VCaP (cell line): Measurements from ENCODE around the gene CRACR2B.

ENCODE experiments used
- H3K27ac ChIP-seq: fragments of 450-650 bp; 2 replicates; pipeline ENCODE4 v1.5.1; 2017
- TF ChIP-seq, protein P1 (sequence below): fragments of 450-650 bp; conservative IDR thresholded peaks from 2 replicates; pipeline ENCODE4 v1.5.1; 2017; ENCODE audit warnings: mild to moderate bottlenecking, moderate library complexity

Gene CRACR2B

DNA sequence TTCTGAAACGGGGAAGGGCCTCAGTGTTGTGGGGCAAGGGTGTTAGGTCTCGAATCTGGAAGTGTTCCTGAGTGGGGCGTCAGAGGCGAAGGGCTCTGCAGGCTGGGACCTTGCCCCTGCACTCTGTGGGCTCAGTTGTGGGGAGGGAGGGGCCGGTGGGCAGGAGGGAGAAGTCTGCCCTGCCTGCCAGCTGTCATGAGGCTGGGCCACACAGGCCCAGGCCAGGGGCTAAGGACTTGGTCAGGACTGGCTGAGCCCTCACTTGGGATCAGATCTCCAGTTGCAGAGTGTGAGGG is at the start of gene CRACR2B:
Gene CRACR2B, plus strand, starts transcription at position 23 of the 296 bp plus-strand sequence. CDS start 689 bp downstream, outside the sequence.
- peak within 1 kb of the TSS; percentile 95 for H3K27ac ChIP-seq
- TF ChIP-seq, protein P1, sequence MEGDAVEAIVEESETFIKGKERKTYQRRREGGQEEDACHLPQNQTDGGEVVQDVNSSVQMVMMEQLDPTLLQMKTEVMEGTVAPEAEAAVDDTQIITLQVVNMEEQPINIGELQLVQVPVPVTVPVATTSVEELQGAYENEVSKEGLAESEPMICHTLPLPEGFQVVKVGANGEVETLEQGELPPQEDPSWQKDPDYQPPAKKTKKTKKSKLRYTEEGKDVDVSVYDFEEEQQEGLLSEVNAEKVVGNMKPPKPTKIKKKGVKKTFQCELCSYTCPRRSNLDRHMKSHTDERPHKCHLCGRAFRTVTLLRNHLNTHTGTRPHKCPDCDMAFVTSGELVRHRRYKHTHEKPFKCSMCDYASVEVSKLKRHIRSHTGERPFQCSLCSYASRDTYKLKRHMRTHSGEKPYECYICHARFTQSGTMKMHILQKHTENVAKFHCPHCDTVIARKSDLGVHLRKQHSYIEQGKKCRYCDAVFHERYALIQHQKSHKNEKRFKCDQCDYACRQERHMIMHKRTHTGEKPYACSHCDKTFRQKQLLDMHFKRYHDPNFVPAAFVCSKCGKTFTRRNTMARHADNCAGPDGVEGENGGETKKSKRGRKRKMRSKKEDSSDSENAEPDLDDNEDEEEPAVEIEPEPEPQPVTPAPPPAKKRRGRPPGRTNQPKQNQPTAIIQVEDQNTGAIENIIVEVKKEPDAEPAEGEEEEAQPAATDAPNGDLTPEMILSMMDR = no peak

DNA sequence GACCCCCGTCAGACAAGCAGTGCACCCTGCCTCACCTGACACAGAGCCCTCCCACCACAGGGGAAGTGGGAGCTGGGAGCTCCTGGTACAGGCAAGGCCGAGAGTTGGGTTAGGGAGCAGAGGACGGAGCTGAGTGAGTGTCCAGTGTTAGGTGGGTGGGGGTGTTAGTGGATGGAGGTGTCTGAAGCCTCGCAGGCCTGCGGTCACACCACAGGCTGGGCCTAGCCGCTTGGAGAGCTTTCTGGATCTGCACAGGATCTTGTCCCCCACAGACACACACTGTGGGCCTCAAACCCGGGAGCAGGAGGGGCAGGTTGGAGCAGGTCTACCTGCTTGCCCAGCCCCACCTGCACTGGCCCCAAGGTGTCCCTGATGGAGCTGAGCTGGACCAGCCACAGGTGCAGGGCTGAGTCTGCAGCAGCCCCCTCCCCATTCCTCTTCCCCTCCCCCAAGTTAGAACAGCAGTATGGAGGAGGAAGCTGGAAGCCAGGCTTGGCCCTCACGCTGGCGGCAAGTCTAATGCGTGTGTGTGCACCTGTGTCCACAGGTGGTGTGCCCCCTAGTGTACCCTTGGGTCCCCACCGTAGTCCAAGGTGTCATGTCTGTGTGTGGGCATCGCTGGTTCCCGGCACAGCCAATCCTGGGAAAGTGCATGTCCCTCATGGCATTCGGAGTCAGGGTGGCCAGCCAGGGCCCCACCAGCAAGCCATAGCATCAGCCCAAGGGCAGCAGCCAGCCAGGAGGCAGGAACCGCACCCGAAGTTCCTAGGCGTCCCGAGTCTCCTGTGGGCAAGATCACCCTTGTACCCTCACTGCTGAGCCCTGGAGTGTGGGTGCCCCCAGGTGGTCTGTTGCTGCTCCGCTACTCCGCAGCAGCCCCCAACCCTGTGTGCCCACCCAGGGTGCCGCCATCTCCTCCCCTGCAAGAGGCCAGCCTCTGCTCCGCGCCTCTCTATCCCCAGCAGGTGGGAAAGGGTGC is 48.5 kb upstream of the CRACR2B start:
- TF ChIP-seq, protein P1 = no peak

DNA sequence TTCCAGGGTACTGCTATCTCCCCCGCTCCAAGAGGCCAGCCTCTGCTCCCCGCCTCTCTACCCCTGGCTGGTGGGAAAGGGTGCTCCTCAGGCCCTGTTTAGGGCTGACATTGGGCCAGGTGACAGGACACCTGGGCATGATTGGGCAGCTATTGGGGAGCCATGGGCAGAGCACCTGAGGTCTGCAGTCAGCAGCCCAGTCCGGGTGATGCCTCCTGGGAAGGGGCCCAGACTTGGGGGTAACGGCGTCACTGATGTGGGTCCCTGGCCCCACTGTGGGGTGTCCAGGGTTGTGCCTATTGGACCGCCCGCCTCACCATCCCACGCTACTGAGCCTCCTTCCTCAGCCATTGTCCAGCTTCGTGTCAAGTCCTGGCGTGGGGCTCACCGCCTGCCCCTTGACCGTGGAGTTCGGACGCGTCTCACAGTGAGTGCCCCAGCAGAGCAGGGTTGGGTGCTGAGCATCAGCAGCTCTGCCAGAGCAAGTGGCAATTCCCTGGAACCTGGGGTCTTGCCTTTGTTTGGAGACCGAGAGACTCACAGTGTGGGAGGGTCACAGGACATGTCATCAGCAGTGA is 47.7 kb upstream of the CRACR2B start:
- no peak overlapping the region for H3K27ac ChIP-seq
- TF ChIP-seq, protein P1 = no peak

More for the DNA sequence above, 48.5 kb upstream of the CRACR2B start:
- H3K27ac ChIP-seq = no peak overlapping the region

DNA sequence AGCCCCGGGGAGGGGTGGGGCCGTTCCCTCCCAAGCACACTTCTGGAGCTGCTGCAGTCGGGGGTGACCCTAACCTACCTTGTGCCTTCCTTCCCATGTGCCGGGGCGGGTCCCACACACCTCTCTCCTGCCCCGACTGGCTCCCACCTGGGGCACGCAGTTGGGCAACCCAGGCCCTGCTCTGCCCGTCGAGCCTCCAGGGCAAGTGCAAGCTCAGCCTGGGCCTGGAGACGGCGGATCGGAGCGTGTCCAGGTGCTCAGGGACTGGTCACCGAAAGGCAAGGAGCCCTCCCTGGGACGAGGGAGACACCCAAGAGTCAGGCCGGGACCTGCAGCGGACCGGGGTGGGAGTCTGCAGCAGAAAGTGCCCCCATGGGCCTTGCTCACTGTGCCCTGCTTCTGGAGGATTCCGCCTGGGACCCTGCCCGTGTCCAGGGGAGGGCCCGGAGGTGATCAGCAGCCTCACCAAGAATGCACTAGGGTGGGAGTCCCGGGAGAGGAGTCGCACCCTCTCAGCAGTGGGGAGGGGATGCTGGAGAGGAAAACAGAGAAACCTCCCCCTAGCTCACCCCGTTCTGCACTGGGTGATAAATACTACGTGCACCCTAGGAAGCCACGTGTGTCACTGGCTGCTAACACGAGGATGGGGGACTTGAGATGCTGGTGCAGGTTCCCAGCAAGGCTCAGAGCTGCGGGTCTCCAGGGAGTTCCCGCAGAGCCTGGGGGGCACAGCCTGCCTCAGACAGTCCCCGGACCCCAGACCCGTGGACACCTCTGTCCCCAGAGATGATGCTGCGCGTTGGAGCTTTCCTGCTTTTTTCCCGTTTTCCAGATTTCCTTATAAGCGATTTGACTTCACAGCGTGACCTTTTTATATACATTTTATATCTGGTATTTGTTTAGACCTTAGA is 45.2 kb upstream of the CRACR2B start:
- no peak overlapping the region for H3K27ac ChIP-seq
- TF ChIP-seq, protein P1 = no peak

DNA sequence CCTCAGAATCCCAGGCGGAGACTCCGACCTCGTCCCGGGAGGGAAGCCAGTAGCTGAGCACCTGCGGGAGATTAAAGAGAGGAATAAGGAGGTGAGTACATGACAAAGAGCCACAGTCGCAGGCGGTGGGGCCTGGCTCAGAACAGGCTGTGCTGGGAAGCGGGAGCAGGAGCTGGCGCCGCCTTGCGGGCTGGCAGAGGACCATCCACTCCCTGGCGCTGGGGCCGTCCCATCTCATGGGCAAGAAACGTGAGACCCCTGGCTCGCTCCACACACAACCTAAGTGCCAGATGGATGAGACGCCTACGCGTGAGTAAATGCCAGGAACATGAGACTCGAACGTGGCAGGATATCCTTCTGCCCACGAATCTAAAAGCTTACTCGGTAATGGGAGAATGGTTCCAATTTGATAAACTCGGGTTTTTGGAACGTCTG is 44.1 kb upstream of the CRACR2B start:
- H3K27ac ChIP-seq = no peak overlapping the region
- TF ChIP-seq, protein P1 = peak; percentile 73

DNA sequence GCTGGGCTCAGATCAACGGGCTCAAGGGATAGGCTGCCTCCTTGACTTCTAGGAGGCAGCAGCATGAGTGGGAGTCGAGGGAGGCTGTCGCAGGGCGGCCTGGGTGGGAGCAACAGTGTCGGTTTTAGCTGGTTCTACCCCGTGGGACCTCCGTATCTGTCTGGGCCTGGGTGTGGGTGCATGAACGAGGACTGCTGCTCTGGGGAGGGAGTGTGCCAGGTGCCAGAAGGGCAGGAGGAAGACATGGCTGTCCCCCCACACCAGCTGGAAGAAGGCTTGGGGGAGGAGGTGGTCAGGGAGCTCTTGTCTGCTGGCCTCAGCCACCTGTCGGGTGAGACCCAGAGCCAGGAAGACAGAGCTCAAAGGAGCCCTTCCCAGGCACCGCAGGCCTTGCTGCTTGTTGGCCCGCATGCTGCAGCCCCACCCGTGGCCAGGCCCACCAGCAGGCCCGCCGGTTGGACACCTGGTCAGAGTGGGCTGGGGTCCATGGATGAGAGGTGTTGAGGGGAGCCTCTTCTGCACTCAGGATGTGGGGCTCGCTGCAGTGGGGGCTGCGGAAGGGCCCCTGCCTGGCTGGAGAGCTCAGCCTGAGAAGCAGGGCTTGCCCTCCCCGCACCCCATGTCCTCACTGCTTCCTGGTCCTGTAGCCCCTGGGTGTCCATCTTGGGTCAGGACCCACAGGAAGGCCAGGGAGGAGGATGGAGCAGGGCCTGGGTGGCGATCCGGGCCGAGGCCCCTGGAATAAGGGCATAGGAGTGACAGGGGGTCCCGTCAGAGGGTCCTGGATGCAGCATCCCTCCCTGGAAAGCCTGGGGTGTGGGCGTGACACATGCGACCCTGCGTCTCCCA is 41.3 kb upstream of the CRACR2B start:
- H3K27ac ChIP-seq = no peak overlapping the region
- TF ChIP-seq, protein P1 = no peak
